PC-3 (cell line): ENCODE data around the gene RINT1. TPM values are rescaled to one million over a fixed set of nuclear protein-coding genes. Genes with fewer than 3 reads are reported as not detected.

Source experiments
- ATAC-seq: fragments of 200-7000 bp; cut with Tn5 transposase; 2 replicates; pipeline ENCODE4 v1.9.1; 2020; ENCODE audit warnings: mild to moderate bottlenecking, moderate library complexity
- BruUV-seq: library from RNA; stranded (reverse); fragments of 400-500 nt; replicated peaks from 2 replicates; lab custom pipeline; 2021; lab: Mats Ljungman, UMichigan
- CTCF ChIA-PET: fragments of 300-600 bp; sonication (Branson Sonifier 250); formaldehyde crosslinking; loops from one replicate; lab custom pipeline; 2022; ENCODE audit warnings: antibody characterized with exemption; lab: Charles Lee
- POLR2A ChIA-PET: fragments of 300-600 bp; sonication (Branson Sonifier 250); formaldehyde crosslinking; loops from one replicate; lab custom pipeline; 2022; ENCODE audit warnings: antibody characterized with exemption; ENCODE audit not compliant: unreplicated experiment; lab: Charles Lee
- DNase-seq: peaks from one replicate; pipeline ENCODE4 v3.0.0-alpha.2; 2015
- H2AFZ ChIP-seq: fragments of 300-600 bp; sonication (generic); 2 replicates; pipeline ENCODE4 v1.6.0; 2016; ENCODE audit warnings: antibody characterized with exemption, low read length
- H3F3A ChIP-seq: fragments of 300-600 bp; sonication (generic); one replicate; pipeline ENCODE4 v1.6.0; 2017; ENCODE audit warnings: antibody characterized with exemption, low read length, control low read depth, mild to moderate bottlenecking; ENCODE audit not compliant: unreplicated experiment
- H3K27ac ChIP-seq: fragments of 300-600 bp; sonication (generic); 2 replicates; pipeline ENCODE4 v1.5.1; 2016; ENCODE audit warnings: mild to moderate bottlenecking, low read length
- H3K27me3 ChIP-seq: fragments of 300-600 bp; sonication (generic); 2 replicates; pipeline ENCODE4 v1.6.1; 2016; ENCODE audit warnings: low read length, mixed read lengths
- H3K36me3 ChIP-seq: fragments of 300-600 bp; sonication (generic); 2 replicates; pipeline ENCODE4 v1.6.1; 2016; ENCODE audit warnings: low read depth, mixed run types, low read length, mixed read lengths
- H3K4me1 ChIP-seq: fragments of 300-600 bp; sonication (generic); 2 replicates; pipeline ENCODE4 v1.5.1; 2016; ENCODE audit warnings: low read length; ENCODE audit not compliant: insufficient read depth
- H3K4me2 ChIP-seq: fragments of 300-600 bp; sonication (generic); 2 replicates; pipeline ENCODE4 v1.6.0; 2016; ENCODE audit warnings: low read length
- H3K4me3 ChIP-seq: fragments of 300-600 bp; sonication (generic); 2 replicates; pipeline ENCODE4 v1.5.1; 2016; ENCODE audit warnings: mild to moderate bottlenecking, low read length, mixed read lengths
- H3K79me2 ChIP-seq: fragments of 300-600 bp; sonication (generic); 2 replicates; pipeline ENCODE4 v1.6.1; 2017; ENCODE audit warnings: low read length, mixed read lengths
- H3K9ac ChIP-seq: fragments of 300-600 bp; sonication (generic); 2 replicates; pipeline ENCODE4 v1.6.0; 2016; ENCODE audit warnings: mild to moderate bottlenecking, low read length
- H3K9me2 ChIP-seq: fragments of 300-600 bp; sonication (generic); replicated peaks from 2 replicates; pipeline ENCODE4 v1.6.1; 2016; ENCODE audit warnings: mixed run types, low read length, mixed read lengths
- H3K9me3 ChIP-seq: fragments of 300-600 bp; sonication (generic); 2 replicates; pipeline ENCODE4 v1.6.1; 2016; ENCODE audit warnings: low read length, mixed read lengths
- H4K20me1 ChIP-seq: fragments of 300-600 bp; sonication (generic); 2 replicates; pipeline ENCODE4 v1.6.1; 2016; ENCODE audit warnings: low read length, mixed read lengths
- EZH2 ChIP-seq: fragments of 300-600 bp; sonication (generic); IDR thresholded peaks from one replicate; pipeline ENCODE4 v1.6.1; 2017; ENCODE audit warnings: antibody characterized with exemption, mild to moderate bottlenecking, low read length; ENCODE audit not compliant: unreplicated experiment
- EZH2phosphoT487 ChIP-seq: fragments of 300-600 bp; sonication (generic); IDR thresholded peaks from 2 replicates; pipeline ENCODE4 v1.6.1; 2018; ENCODE audit warnings: mild to moderate bottlenecking, antibody characterized with exemption, low read length, borderline replicate concordance
- intact Hi-C: fragments of 100-400 bp; cut with micrococcal nuclease; formaldehyde crosslinking; loops from 2 replicates; pipeline ENCODE4 v1.9.0; 2023
- total RNA-seq: library from RNA; depleted of rRNA; stranded (reverse); fragments of >200 nt; gene quantifications from 2 replicates; pipeline ENCODE4 v1.2.3, GENCODE V29; 2014
- TF ChIP-seq, protein P1 (sequence below): fragments of 300-600 bp; sonication (generic); conservative IDR thresholded peaks from 2 replicates; pipeline ENCODE4 v1.5.1; 2017; ENCODE audit warnings: antibody characterized with exemption, low read depth, mild to moderate bottlenecking, low read length

The RINT1 gene
- total RNA-seq, 1 experiment from 2014 or later = 20.8 TPM

DNA sequence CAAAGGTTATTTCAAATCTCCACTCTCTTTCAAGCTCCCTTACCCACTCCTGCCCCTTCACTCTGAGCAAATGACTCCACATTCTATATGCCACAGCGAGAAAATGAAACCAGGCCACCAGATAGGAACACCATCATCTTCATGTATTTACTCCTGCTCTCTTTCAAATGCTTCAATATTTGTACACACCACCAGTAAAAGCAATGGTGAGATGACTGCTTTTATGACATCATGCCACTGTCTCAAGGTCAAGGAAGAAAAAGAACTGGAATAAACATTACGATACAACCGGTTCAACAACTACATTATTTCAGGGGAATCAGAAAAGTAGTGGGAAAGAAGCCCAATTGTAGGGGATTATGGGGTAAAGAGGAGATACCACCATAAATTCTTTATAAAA lies 42.6 kb upstream of the RINT1 start:
- Histone ChIP-seq H3K27me3 (no peaks in the 10 kb centered on the region), H3K9me3 (no peaks in the 10 kb centered on the region), H3F3A (no peaks in the 10 kb centered on the region), H3K4me2 (no peak overlapping the region), H4K20me1 (no peaks in the 10 kb centered on the region), H3K9me2 (no peaks in the 10 kb centered on the region), H3K4me1 (peaks cover 9% of the 10 kb centered on the region), H3K36me3 (peaks cover 10% of the 10 kb centered on the region), H2AFZ (no peak overlapping the region), H3K4me3 (no peak overlapping the region), H3K27ac (no peak overlapping the region), H3K9ac (no peak overlapping the region), H3K79me2 (no peaks in the 10 kb centered on the region)
- ATAC-seq = no peak
- POLR2A ChIA-PET = no interaction called here
- BruUV-seq = no TSS peak
- no peak for TF ChIP-seq EZH2phosphoT487
- TF ChIP-seq, protein P1, sequence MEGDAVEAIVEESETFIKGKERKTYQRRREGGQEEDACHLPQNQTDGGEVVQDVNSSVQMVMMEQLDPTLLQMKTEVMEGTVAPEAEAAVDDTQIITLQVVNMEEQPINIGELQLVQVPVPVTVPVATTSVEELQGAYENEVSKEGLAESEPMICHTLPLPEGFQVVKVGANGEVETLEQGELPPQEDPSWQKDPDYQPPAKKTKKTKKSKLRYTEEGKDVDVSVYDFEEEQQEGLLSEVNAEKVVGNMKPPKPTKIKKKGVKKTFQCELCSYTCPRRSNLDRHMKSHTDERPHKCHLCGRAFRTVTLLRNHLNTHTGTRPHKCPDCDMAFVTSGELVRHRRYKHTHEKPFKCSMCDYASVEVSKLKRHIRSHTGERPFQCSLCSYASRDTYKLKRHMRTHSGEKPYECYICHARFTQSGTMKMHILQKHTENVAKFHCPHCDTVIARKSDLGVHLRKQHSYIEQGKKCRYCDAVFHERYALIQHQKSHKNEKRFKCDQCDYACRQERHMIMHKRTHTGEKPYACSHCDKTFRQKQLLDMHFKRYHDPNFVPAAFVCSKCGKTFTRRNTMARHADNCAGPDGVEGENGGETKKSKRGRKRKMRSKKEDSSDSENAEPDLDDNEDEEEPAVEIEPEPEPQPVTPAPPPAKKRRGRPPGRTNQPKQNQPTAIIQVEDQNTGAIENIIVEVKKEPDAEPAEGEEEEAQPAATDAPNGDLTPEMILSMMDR = no peak
- TF ChIP-seq EZH2 = no peak
- intact Hi-C loops = loop anchor here (10.0 kb wide), 1 partner anchor 55 kb away; no protein-coding TSS in a partner anchor
- DNase-seq = no peak
- CTCF ChIA-PET = no interaction called here

DNA sequence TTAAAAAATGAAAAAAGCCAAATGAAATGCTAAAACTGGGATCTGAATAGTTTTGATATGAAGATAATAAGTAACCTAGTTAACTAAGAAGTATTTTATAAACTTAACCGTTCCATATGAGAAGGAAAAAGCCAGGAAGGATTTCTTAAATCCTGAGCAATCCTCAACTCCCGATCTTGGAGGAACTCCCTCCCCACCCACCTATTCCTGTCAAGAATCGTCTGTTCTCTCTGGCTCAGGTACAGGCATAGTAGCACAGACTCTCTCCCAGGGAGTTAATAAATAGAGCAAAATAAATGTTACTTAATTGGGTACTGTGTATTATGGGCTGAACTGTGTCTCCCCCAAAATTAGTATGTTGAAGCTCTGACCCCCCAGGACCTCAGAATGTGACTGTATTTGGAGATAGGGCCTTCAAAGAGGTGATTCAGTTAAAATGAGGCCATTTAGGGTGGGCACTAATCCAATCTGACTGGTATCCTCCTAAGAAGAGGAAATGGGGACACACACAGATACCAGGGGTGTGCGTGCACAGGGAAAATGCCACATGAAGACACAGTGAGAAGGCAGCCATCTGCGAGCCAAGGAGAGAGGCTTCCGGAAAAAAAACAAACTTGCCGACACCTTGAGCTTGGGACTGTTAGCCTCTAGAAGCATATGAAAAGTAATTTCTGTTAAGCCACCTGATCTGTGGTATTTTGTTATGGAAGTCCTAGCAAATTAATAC lies 38.6 kb upstream of the RINT1 start:
- POLR2A ChIA-PET = interaction anchor here (0.6 kb wide), 1 partner anchor 38 kb away, joined by 4 read pairs; no protein-coding TSS in a partner anchor
- Histone ChIP-seq H3K4me2 (no peak overlapping the region), H3K36me3 (peaks cover 11% of the 10 kb centered on the region), H4K20me1 (no peaks in the 10 kb centered on the region), H3K27me3 (no peaks in the 10 kb centered on the region), H3F3A (no peaks in the 10 kb centered on the region), H3K4me1 (peaks cover 11% of the 10 kb centered on the region), H3K27ac (no peak overlapping the region), H3K79me2 (no peaks in the 10 kb centered on the region), H3K9ac (no peak overlapping the region), H3K4me3 (no peak overlapping the region), H2AFZ (no peak overlapping the region), H3K9me2 (no peaks in the 10 kb centered on the region), H3K9me3 (no peaks in the 10 kb centered on the region)
- ATAC-seq = no peak
- BruUV-seq = no TSS peak
- TF ChIP-seq EZH2phosphoT487 (no peak), EZH2 (no peak)
- TF ChIP-seq, protein P1 = no peak
- intact Hi-C loops = loop anchor here (10.0 kb wide), 1 partner anchor 91 kb away; the partner anchor contains the start of gene EFCAB10
- DNase-seq = no peak
- CTCF ChIA-PET = no interaction called here

DNA sequence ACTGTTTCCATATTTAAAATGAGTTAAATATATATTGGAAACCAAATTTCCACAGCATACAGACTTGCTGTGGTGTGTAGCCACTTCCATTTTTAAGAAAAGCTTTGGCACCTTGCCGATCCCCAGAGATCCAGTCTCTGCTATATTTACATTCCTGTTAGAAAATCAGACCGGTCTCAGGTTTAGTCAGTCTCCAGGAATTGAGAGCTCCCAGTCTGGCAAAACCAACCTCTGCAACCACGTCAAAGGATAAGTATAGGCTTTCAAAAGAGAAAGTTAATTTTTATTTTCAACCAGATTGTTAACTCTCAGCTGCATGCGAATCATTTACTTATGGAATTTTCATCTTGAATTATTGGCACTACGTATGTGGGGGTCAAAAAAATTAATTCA lies 38.1 kb upstream of the RINT1 start:
- H3F3A ChIP-seq = no peaks in the 10 kb centered on the region
- BruUV-seq = no TSS peak
- no peaks in the 10 kb centered on the region for H3K27me3 ChIP-seq
- no peak overlapping the region for H3K4me2 ChIP-seq
- ATAC-seq (no peak), DNase-seq (no peak)
- H3K9me3 ChIP-seq = no peaks in the 10 kb centered on the region
- intact Hi-C loops = loop anchor here (10.0 kb wide), 1 partner anchor 91 kb away; the partner anchor contains the start of gene EFCAB10
- POLR2A ChIA-PET = interaction anchor here (0.6 kb wide), 1 partner anchor 38 kb away, joined by 4 read pairs; no protein-coding TSS in a partner anchor
- H3K27ac ChIP-seq = no peak overlapping the region
- TF ChIP-seq, protein P1 = no peak
- TF ChIP-seq EZH2 = no peak
- TF ChIP-seq EZH2phosphoT487 = no peak
- no peaks in the 10 kb centered on the region for H4K20me1 ChIP-seq
- H3K9me2 ChIP-seq = no peaks in the 10 kb centered on the region
- no peaks in the 10 kb centered on the region for H3K79me2 ChIP-seq
- no peak overlapping the region for H2AFZ ChIP-seq
- no peak overlapping the region for H3K9ac ChIP-seq
- CTCF ChIA-PET = no interaction called here
- H3K36me3 ChIP-seq = peaks cover 11% of the 10 kb centered on the region
- no peak overlapping the region for H3K4me3 ChIP-seq
- peaks cover 11% of the 10 kb centered on the region for H3K4me1 ChIP-seq
